ENCODE data around the gene SGK2.

Gene SGK2

GRCh38 chr20:43564993-43565757 is 6.3 kb downstream of the SGK2 start:
- Histone ChIP-seq H3K9ac (no peak overlapping the region), H4K20me1 (ENCODE audit: insufficient read depth) (no peaks in the 10 kb centered on the region), H3K79me2 (ENCODE audit: insufficient read depth, low read depth) (no peaks in the 10 kb centered on the region), H3K36me3 (ENCODE audit: insufficient read depth) (no peaks in the 10 kb centered on the region), H3K4me2 (no peak overlapping the region), H3K4me3 (IDR thresholded peaks at IDR 0.05; ENCODE audit: insufficient read depth, low read depth, low read length) (no peak overlapping the region), H3K27me3 (ENCODE audit: insufficient read depth, low read depth) (no peaks in the 10 kb centered on the region), H2AFZ (ENCODE audit: low read depth) (no peak overlapping the region), H3K4me1 (ENCODE audit: low read depth, poor library complexity, severe bottlenecking) (no peaks in the 10 kb centered on the region), H3K27ac (no peak overlapping the region)
- no peak for TF ChIP-seq CTCF (conservative IDR thresholded peaks at IDR 0.05; ENCODE audit: low read depth, low read length)

GRCh38 chr20:43565758-43566104 is 6.9 kb downstream of the SGK2 start:
- Histone ChIP-seq H3K27me3 (ENCODE audit: insufficient read depth, low read depth) (no peaks in the 10 kb centered on the region), H2AFZ (ENCODE audit: low read depth) (no peak overlapping the region), H3K27ac (no peak overlapping the region), H3K79me2 (ENCODE audit: insufficient read depth, low read depth) (no peaks in the 10 kb centered on the region), H3K9ac (no peak overlapping the region), H4K20me1 (ENCODE audit: insufficient read depth) (no peaks in the 10 kb centered on the region), H3K4me1 (ENCODE audit: low read depth, poor library complexity, severe bottlenecking) (no peaks in the 10 kb centered on the region), H3K4me3 (IDR thresholded peaks at IDR 0.05; ENCODE audit: insufficient read depth, low read depth, low read length) (no peak overlapping the region), H3K36me3 (ENCODE audit: insufficient read depth) (no peaks in the 10 kb centered on the region), H3K4me2 (no peak overlapping the region)
- TF ChIP-seq CTCF (conservative IDR thresholded peaks at IDR 0.05; ENCODE audit: low read depth, low read length), result no peak

- Histone ChIP-seq H3K27me3 (ENCODE audit: insufficient read depth, low read depth) (no peaks in the 10 kb centered on the region), H3K4me1 (ENCODE audit: low read depth, poor library complexity, severe bottlenecking) (no peaks in the 10 kb centered on the region), H2AFZ (ENCODE audit: low read depth) (no peak overlapping the region), H3K27ac (no peak overlapping the region), H3K36me3 (ENCODE audit: insufficient read depth) (no peaks in the 10 kb centered on the region), H4K20me1 (ENCODE audit: insufficient read depth) (no peaks in the 10 kb centered on the region), H3K9ac (no peak overlapping the region), H3K79me2 (ENCODE audit: insufficient read depth, low read depth) (no peaks in the 10 kb centered on the region), H3K4me3 (IDR thresholded peaks at IDR 0.05; ENCODE audit: insufficient read depth, low read depth, low read length) (no peak overlapping the region), H3K4me2 (no peak overlapping the region)
- TF ChIP-seq CTCF (conservative IDR thresholded peaks at IDR 0.05; ENCODE audit: low read depth, low read length), result no peak
These were observed 8.7 kb downstream of the SGK2 start for GRCh38 chr20:43567477-43567876.

- Histone ChIP-seq H3K27me3 (ENCODE audit: insufficient read depth, low read depth) (no peaks in the 10 kb centered on the region), H3K27ac (no peak overlapping the region), H4K20me1 (ENCODE audit: insufficient read depth) (no peaks in the 10 kb centered on the region), H3K4me1 (ENCODE audit: low read depth, poor library complexity, severe bottlenecking) (no peaks in the 10 kb centered on the region), H3K4me2 (no peak overlapping the region), H3K9ac (no peak overlapping the region), H2AFZ (ENCODE audit: low read depth) (no peak overlapping the region), H3K4me3 (IDR thresholded peaks at IDR 0.05; ENCODE audit: insufficient read depth, low read depth, low read length) (no peak overlapping the region), H3K79me2 (ENCODE audit: insufficient read depth, low read depth) (no peaks in the 10 kb centered on the region), H3K36me3 (ENCODE audit: insufficient read depth) (no peaks in the 10 kb centered on the region)
- TF ChIP-seq CTCF (conservative IDR thresholded peaks at IDR 0.05; ENCODE audit: low read depth, low read length), result no peak
These were observed 9.9 kb downstream of the SGK2 start for GRCh38 chr20:43568706-43569105.
